ENCODE data around the gene RAB32. TPM values are rescaled to one million over a fixed set of nuclear protein-coding genes. Genes with fewer than 3 reads are reported as not detected.

Gene RAB32
- total RNA-seq, 6 donors from 2014 or later = 12.6 to 50.6 (median 30.3) TPM

GRCh38 chr6:146532702-146533101 lies 10.9 kb upstream of the RAB32 start:
- ATAC-seq (ENCODE audit: low FRiP score in 2 of 2) (no peak), DNase-seq (no peak)
- Histone ChIP-seq H3K4me3 (no peak overlapping the region), H3K27me3 (no peaks in the 10 kb centered on the region), H3K36me3 (no peaks in the 10 kb centered on the region), H3K9me3 (no peaks in the 10 kb centered on the region), H3K27ac (no peak overlapping the region), H3K4me1 (no peaks in the 10 kb centered on the region)
- no peak for TF ChIP-seq POLR2A (IDR thresholded peaks at IDR 0.05)
- no peak for TF ChIP-seq EP300 (IDR thresholded peaks at IDR 0.05)
- TF ChIP-seq POLR2AphosphoS5 (IDR thresholded peaks at IDR 0.05) = no peak
- TF ChIP-seq CTCF (IDR thresholded peaks at IDR 0.05) = no peak
- 92 to 98% methylated on average over 3 of the region's 3 CpGs for WGBS, 2 donors

- no peak for DNase-seq
- Histone ChIP-seq H3K4me3 (peak overlapping the region in 3 of 4 donors; percentile 76 to 92 (median 83)), H3K27ac (peak overlapping the region; percentile 96 to 98 (median 98)), H3K36me3 (no peaks in the 10 kb centered on the region), H3K4me1 (peaks cover 25 to 38% (median 29%) of the 10 kb centered on the region in 4 donors), H3K27me3 (no peaks in the 10 kb centered on the region), H3K9me3 (no peaks in the 10 kb centered on the region)
- no peak for ATAC-seq (ENCODE audit: low FRiP score in 2 of 2)
- 62 to 64% methylated on average over 9 of the region's 9 CpGs for WGBS, 2 donors
- no peak for TF ChIP-seq POLR2A (IDR thresholded peaks at IDR 0.05)
- no peak for TF ChIP-seq POLR2AphosphoS5 (IDR thresholded peaks at IDR 0.05)
- TF ChIP-seq CTCF (IDR thresholded peaks at IDR 0.05) = no peak
- TF ChIP-seq EP300 (IDR thresholded peaks at IDR 0.05) = no peak
Measured at GRCh38 chr6:146542881-146543210, 787 bp upstream of the RAB32 start.

GRCh38 chr6:146543940-146544615 lies 445 bp downstream of the RAB32 start:
- peak in 1 of 2 donors; percentile 50 for DNase-seq

DNA sequence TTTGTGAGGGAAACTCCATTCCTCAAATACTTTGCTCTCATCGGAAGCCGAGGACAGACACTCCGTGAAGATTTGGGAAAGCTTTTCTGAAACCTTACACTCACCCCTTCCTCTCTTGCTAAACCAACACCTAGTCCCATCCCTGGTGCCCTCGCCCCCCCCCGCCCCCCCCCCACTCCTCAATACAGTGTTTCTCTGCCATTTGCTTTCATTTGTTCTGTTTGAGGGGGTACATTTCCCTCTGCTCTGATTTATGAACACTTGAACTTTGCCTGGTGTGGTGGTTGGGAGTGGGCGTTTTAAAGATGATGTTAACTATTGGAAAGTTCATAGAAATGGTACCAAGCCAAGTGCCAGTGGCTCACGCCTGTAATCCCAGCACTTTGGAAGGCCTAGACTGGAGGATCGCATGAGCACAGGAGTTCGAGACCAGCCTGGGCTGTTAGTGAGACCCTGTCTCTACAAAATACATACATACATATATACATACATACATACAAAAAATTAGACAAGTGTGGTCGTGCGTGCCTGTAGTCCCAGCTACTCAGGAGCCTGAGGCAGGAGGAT lies 1.1 kb downstream of the RAB32 start:
- Histone ChIP-seq H3K36me3 (peaks cover 0 to 7% (median 2%) of the 10 kb centered on the region in 4 donors), H3K4me3 (peak overlapping the region; percentile 76 to 92 (median 85)), H3K9me3 (no peaks in the 10 kb centered on the region), H3K4me1 (peaks cover 28 to 45% (median 33%) of the 10 kb centered on the region in 4 donors), H3K27ac (peak overlapping the region; percentile 96 to 98 (median 97)), H3K27me3 (no peaks in the 10 kb centered on the region)
- 34 to 42% methylated on average over 9 to 11 of the region's 11 CpGs for WGBS, 2 donors
- TF ChIP-seq POLR2A (IDR thresholded peaks at IDR 0.05) (no peak), EP300 (IDR thresholded peaks at IDR 0.05) (no peak), POLR2AphosphoS5 (IDR thresholded peaks at IDR 0.05) (no peak), CTCF (IDR thresholded peaks at IDR 0.05) (no peak)
- ATAC-seq (ENCODE audit: low FRiP score in 2 of 2) = no peak
- no peak for DNase-seq

More at GRCh38 chr6:146543940-146544615, 445 bp downstream of the RAB32 start:
- TF ChIP-seq CTCF (IDR thresholded peaks at IDR 0.05) = no peak
- TF ChIP-seq EP300 (IDR thresholded peaks at IDR 0.05) = no peak
- peak in 1 of 4 donors; percentile 43 for TF ChIP-seq POLR2A (IDR thresholded peaks at IDR 0.05)
- WGBS, 2 donors = 3 to 4% methylated on average over 21 to 33 of the region's 33 CpGs
- Histone ChIP-seq H3K27me3 (no peaks in the 10 kb centered on the region), H3K27ac (peak overlapping the region; percentile 96 to 98 (median 97)), H3K4me3 (peak overlapping the region; percentile 76 to 92 (median 85)), H3K36me3 (peaks cover 0 to 1% (median 0%) of the 10 kb centered on the region in 4 donors), H3K4me1 (peaks cover 28 to 45% (median 32%) of the 10 kb centered on the region in 4 donors), H3K9me3 (no peaks in the 10 kb centered on the region)
- peak in 1 of 2 donors; percentile 42 for ATAC-seq (ENCODE audit: low FRiP score in 2 of 2)

All from upper lobe of left lung (tissue), 6 donors.